Stomach (tissue), 4 donors: ENCODE results near the gene COTL1.

Experiments
- POLR2A ChIP-seq, 4 donors: fragments of 450-650 bp; IDR thresholded peaks; one replicate each; pipeline ENCODE4 v1.6.1; 2016; ENCODE audit warnings: antibody characterized with exemption in 4 of 4, control low read depth in 2 of 4, mild to moderate bottlenecking in 1 of 4, moderate library complexity in 1 of 4
- POLR2AphosphoS5 ChIP-seq, 3 donors: sonication (generic); formaldehyde crosslinking; IDR thresholded peaks; one replicate each; pipeline ENCODE4 v1.6.1; 2016; ENCODE audit warnings: antibody characterized with exemption in 3 of 3
- TF ChIP-seq, protein P1 (sequence below), 7 experiments: fragments of 450-650 bp in 4 of 7; fragments of 200-600 bp in 3 of 7; sonication (generic) in 3 of 7; IDR thresholded peaks; one replicate each; pipeline ENCODE4 v1.5.1; 2016 to 2019; ENCODE audit warnings: antibody characterized with exemption in 7 of 7, control low read depth in 2 of 7, mild to moderate bottlenecking in 1 of 7

DNA sequence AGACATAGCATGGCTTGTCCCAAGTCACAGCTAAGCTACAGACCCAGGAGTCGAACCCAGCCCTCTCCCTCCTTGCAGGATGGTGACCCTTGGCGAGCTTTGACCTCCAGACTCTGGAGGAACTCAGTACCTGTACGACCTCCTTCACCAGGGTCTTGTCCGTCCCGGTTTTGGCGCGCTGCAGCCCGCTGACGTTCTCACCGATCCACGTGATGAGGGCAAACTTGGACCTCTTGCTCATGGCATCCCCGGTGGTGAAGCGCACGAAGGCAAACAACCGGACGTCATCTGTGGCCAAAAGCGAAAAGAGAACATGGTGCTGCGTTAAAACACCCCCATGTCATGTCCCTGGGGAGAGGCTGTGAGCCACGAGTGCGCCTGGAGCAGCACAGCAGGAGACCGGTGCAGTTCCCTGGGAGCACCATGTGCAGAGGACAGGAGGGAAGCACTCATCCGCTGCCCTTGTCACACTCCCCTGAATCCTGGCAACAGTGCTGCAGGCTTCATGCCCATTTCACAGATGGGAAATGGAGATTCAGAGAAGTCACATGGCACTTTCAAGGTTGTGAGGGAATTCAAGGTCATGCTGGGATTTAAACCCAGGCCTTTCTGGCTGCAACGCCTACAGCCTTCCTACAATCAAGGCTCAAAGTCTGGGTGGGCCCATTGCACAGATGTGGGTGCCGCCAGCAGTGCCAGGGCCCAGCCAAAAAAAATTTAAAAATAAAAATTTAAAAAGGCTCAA lies 27.7 kb downstream of the COTL1 start:
- TF ChIP-seq, protein P1, sequence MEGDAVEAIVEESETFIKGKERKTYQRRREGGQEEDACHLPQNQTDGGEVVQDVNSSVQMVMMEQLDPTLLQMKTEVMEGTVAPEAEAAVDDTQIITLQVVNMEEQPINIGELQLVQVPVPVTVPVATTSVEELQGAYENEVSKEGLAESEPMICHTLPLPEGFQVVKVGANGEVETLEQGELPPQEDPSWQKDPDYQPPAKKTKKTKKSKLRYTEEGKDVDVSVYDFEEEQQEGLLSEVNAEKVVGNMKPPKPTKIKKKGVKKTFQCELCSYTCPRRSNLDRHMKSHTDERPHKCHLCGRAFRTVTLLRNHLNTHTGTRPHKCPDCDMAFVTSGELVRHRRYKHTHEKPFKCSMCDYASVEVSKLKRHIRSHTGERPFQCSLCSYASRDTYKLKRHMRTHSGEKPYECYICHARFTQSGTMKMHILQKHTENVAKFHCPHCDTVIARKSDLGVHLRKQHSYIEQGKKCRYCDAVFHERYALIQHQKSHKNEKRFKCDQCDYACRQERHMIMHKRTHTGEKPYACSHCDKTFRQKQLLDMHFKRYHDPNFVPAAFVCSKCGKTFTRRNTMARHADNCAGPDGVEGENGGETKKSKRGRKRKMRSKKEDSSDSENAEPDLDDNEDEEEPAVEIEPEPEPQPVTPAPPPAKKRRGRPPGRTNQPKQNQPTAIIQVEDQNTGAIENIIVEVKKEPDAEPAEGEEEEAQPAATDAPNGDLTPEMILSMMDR (IDR thresholded peaks at IDR 0.05) = no peak
- no peak for TF ChIP-seq POLR2A (IDR thresholded peaks at IDR 0.05)
- TF ChIP-seq POLR2AphosphoS5 (IDR thresholded peaks at IDR 0.05) = no peak
